Measurements from ENCODE around the gene ANKRD28.

The ANKRD28 gene

GRCh38 chr3:15722877-15723623, 74.7 kb downstream of the ANKRD28 start:
- no peak for DNase-seq

GRCh38 chr3:15716178-15716577, 81.6 kb downstream of the ANKRD28 start:
- no peak for DNase-seq

- DNase-seq, result no peak
These were observed 83.3 kb downstream of the ANKRD28 start for GRCh38 chr3:15714448-15714847.

- DNase-seq, result no peak
These were observed 84.4 kb downstream of the ANKRD28 start for GRCh38 chr3:15713364-15713763.

- no peak for DNase-seq
These were observed 86.5 kb downstream of the ANKRD28 start for GRCh38 chr3:15711281-15711680.

GRCh38 chr3:15708882-15709677, 88.7 kb downstream of the ANKRD28 start:
- DNase-seq, result no peak

GRCh38 chr3:15707779-15708178, 90.0 kb downstream of the ANKRD28 start:
- no peak for DNase-seq

- no peak for DNase-seq
These were observed 94.4 kb downstream of the ANKRD28 start for GRCh38 chr3:15703346-15703745.

- DNase-seq, result no peak
These were observed 103.2 kb downstream of the ANKRD28 start for GRCh38 chr3:15694628-15695027.

GRCh38 chr3:15693355-15693754, 104.4 kb downstream of the ANKRD28 start:
- DNase-seq, result no peak

- DNase-seq, result no peak
These were observed 107.0 kb downstream of the ANKRD28 start for GRCh38 chr3:15690748-15691147.

GRCh38 chr3:15690230-15690629, 107.5 kb downstream of the ANKRD28 start:
- DNase-seq, result no peak

GRCh38 chr3:15685927-15686326, 111.9 kb downstream of the ANKRD28 start:
- no peak for DNase-seq

GRCh38 chr3:15683253-15683652, 114.5 kb downstream of the ANKRD28 start:
- DNase-seq, result no peak

GRCh38 chr3:15682561-15683185, 115.1 kb downstream of the ANKRD28 start:
- no peak for DNase-seq

- DNase-seq, result no peak
These were observed 116.1 kb downstream of the ANKRD28 start for GRCh38 chr3:15681668-15682067.

- no peak for DNase-seq
These were observed 118.5 kb downstream of the ANKRD28 start for GRCh38 chr3:15679306-15679705.

GRCh38 chr3:15676259-15676658, 121.5 kb downstream of the ANKRD28 start:
- DNase-seq, result no peak

GRCh38 chr3:15673536-15673935, 124.2 kb downstream of the ANKRD28 start:
- DNase-seq, result no peak

- DNase-seq, result no peak
These were observed 130.3 kb downstream of the ANKRD28 start for GRCh38 chr3:15667484-15667883.

GRCh38 chr3:15666277-15666676, 131.5 kb downstream of the ANKRD28 start:
- no peak for DNase-seq

- DNase-seq, result no peak
These were observed 132.1 kb downstream of the ANKRD28 start for GRCh38 chr3:15665510-15666150.

- DNase-seq, result no peak
These were observed 133.6 kb downstream of the ANKRD28 start for GRCh38 chr3:15664144-15664543.
